Smooth muscle cell (in vitro differentiated cells): ENCODE results near the gene IGSF8. TPM values are rescaled to one million over a fixed set of nuclear protein-coding genes. Genes with fewer than 3 reads are reported as not detected.

Source experiments
- DNase-seq: peaks from one replicate; lab custom pipeline; 2025; ENCODE audit not compliant: unreplicated experiment; lab: John Stamatoyannopoulos, UW
- H2AFZ ChIP-seq: fragments of 200-600 bp; sonication (generic); 2 replicates; pipeline ENCODE4 v1.6.0; 2016; ENCODE audit warnings: antibody characterized with exemption, low read depth, mild to moderate bottlenecking
- H3F3A ChIP-seq: fragments of 200-600 bp; sonication (generic); 2 replicates; pipeline ENCODE4 v1.6.0; 2017; ENCODE audit warnings: antibody characterized with exemption, low read depth
- H3K27ac ChIP-seq: fragments of 200-600 bp; sonication (generic); 2 replicates; pipeline ENCODE4 v1.5.1; 2016; ENCODE audit warnings: low read depth, mild to moderate bottlenecking
- H3K27me3 ChIP-seq: fragments of 200-600 bp; sonication (generic); 2 replicates; pipeline ENCODE4 v1.6.1; 2016; ENCODE audit warnings: low read depth, mild to moderate bottlenecking
- H3K36me3 ChIP-seq: fragments of 200-600 bp; sonication (generic); 2 replicates; pipeline ENCODE4 v1.5.1; 2016; ENCODE audit warnings: low read depth
- H3K4me1 ChIP-seq: fragments of 200-600 bp; sonication (generic); 2 replicates; pipeline ENCODE4 v1.5.1; 2016; ENCODE audit warnings: low read depth
- H3K4me2 ChIP-seq: fragments of 200-600 bp; sonication (generic); 2 replicates; pipeline ENCODE4 v1.6.0; 2016; ENCODE audit warnings: mild to moderate bottlenecking
- H3K4me3 ChIP-seq: fragments of 200-600 bp; sonication (generic); 2 replicates; pipeline ENCODE4 v1.5.1; 2016; ENCODE audit warnings: mild to moderate bottlenecking
- H3K79me2 ChIP-seq: fragments of 200-600 bp; sonication (generic); 2 replicates; pipeline ENCODE4 v1.6.0; 2016; ENCODE audit warnings: low read depth, mild to moderate bottlenecking
- H3K9ac ChIP-seq: fragments of 200-600 bp; sonication (generic); 2 replicates; pipeline ENCODE4 v1.6.0; 2016; ENCODE audit warnings: low read depth
- H3K9me3 ChIP-seq: fragments of 200-600 bp; sonication (generic); replicated peaks from 2 replicates; pipeline ENCODE4 v1.5.1; 2016; ENCODE audit warnings: low read depth
- H4K20me1 ChIP-seq: fragments of 200-600 bp; sonication (generic); 2 replicates; pipeline ENCODE4 v1.6.0; 2016; ENCODE audit warnings: low read depth
- WGBS: methylation state at CpG from one replicate; pipeline ENCODE4 v1.1.7; 2016; ENCODE audit warnings: low lambda C conversion rate; 5-methylcytosine and 5-hydroxymethylcytosine counted together
- polyA plus RNA-seq: library from polyadenylated mRNA; unstranded; fragments of >200 nt; fragmentation: Nextera tagmentation; extraction: Ambion mirVana; gene quantifications from 2 replicates; pipeline ENCODE4 v1.2.1, GENCODE V29; 2016
- total RNA-seq: library from RNA; depleted of rRNA; stranded (reverse); fragments of >200 nt; gene quantifications from 2 replicates; pipeline ENCODE4 v1.2.3, GENCODE V29; 2014
- TF ChIP-seq, protein P1 (sequence below): fragments of 200-600 bp; sonication (generic); IDR thresholded peaks from 2 replicates; pipeline ENCODE4 v1.5.1; 2017; ENCODE audit warnings: borderline replicate concordance, mild to moderate bottlenecking, antibody characterized with exemption; ENCODE audit not compliant: insufficient read depth, poor library complexity, severe bottlenecking

IGSF8 gene
- total and polyA plus RNA-seq, 2 experiments from 2014 or later: 20.8 to 30.2 TPM

DNA sequence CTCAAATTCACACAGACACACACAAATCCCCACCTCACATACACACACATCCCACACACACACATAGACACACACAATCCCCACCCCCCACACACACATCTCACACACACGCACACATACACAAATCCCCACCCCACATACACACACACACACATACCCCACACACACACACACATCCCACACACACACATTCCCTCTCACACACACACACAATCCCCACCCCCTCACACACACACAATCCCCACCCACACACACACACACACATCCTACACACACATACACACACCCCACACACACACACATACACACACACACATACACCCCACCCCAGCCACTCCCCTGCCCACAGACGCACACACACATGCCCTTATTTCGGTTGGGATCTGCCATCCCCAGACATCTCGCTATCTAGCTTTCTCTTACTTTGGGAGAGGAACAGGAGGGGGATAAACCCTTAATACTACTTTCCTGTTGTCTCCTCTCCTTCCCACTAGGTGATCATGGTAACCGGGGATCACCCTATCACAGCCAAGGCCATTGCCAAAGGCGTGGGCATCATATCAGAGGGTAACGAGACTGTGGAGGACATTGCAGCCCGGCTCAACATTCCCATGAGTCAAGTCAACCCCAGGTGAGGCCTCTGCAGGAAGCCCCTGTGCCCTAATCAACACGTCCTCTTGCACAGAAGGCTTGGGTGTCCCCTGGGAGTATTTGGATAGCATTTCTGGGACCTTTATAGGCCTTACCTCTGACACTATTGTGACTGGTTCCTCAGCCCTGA lies 35.8 kb upstream of the IGSF8 start:
- no peaks in the 10 kb centered on the region for H3F3A ChIP-seq
- H3K27ac ChIP-seq: no peak overlapping the region
- TF ChIP-seq, protein P1, sequence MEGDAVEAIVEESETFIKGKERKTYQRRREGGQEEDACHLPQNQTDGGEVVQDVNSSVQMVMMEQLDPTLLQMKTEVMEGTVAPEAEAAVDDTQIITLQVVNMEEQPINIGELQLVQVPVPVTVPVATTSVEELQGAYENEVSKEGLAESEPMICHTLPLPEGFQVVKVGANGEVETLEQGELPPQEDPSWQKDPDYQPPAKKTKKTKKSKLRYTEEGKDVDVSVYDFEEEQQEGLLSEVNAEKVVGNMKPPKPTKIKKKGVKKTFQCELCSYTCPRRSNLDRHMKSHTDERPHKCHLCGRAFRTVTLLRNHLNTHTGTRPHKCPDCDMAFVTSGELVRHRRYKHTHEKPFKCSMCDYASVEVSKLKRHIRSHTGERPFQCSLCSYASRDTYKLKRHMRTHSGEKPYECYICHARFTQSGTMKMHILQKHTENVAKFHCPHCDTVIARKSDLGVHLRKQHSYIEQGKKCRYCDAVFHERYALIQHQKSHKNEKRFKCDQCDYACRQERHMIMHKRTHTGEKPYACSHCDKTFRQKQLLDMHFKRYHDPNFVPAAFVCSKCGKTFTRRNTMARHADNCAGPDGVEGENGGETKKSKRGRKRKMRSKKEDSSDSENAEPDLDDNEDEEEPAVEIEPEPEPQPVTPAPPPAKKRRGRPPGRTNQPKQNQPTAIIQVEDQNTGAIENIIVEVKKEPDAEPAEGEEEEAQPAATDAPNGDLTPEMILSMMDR: no peak

DNA sequence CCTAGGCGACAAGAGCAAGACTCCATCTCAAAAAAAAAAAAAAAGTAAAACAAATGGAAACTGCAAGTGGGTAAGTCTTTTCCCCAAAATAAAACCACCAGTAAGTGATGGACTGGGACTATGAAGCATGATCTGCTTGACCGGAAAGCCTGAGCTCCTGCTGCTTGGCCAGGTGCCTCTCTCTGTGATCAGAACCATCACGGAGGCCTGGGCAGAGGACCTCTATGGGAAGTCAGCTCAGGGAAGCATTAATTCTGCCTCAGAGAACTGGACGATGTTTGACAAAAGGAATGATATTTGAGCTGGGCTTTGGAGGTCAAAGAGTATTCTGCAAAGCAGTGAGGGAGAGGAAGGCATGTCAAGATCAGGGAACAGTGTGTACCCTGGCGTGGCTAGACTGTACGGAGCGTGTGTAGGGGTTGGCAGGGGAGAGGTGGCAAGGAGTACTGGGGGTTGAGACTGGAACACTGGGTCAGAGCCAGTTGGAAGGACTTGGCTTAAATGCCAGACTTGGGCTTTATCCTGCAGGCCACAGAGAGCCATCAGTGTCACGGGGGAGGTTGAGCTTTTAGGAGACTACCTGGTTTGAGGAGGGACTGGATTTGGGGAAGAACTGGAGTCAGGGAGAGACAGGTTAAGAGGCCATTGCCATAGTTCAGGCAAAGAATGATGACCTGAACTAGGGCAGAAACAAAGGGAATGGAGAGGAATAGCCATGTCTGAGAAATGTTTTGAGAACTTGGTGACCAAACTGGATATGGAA lies 33.6 kb upstream of the IGSF8 start:
- H3K4me1 ChIP-seq: no peaks in the 10 kb centered on the region
- H3K27me3 ChIP-seq: no peaks in the 10 kb centered on the region
- H3K9ac ChIP-seq: no peak overlapping the region
- no peak for DNase-seq
- H3K4me3 ChIP-seq: no peak overlapping the region
- H3K4me2 ChIP-seq: no peak overlapping the region
- TF ChIP-seq, protein P1: no peak
- WGBS: 92% methylated on average over 8 of the region's 8 CpGs
- H3K79me2 ChIP-seq: no peaks in the 10 kb centered on the region
- no peaks in the 10 kb centered on the region for H3K9me3 ChIP-seq
- H3K27ac ChIP-seq: no peak overlapping the region
- no peaks in the 10 kb centered on the region for H4K20me1 ChIP-seq
- H3K36me3 ChIP-seq: no peaks in the 10 kb centered on the region
- no peaks in the 10 kb centered on the region for H3F3A ChIP-seq
- H2AFZ ChIP-seq: no peak overlapping the region

More for the DNA sequence above, 35.8 kb upstream of the IGSF8 start:
- no peak overlapping the region for H3K4me3 ChIP-seq
- H2AFZ ChIP-seq: no peak overlapping the region
- H3K9me3 ChIP-seq: no peaks in the 10 kb centered on the region
- H3K79me2 ChIP-seq: no peaks in the 10 kb centered on the region
- 91% methylated on average over 8 of the region's 9 CpGs for WGBS
- H3K27me3 ChIP-seq: no peaks in the 10 kb centered on the region
- no peak overlapping the region for H3K9ac ChIP-seq
- no peaks in the 10 kb centered on the region for H3K4me1 ChIP-seq
- DNase-seq: no peak
- no peaks in the 10 kb centered on the region for H4K20me1 ChIP-seq
- no peak overlapping the region for H3K4me2 ChIP-seq
- H3K36me3 ChIP-seq: no peaks in the 10 kb centered on the region

DNA sequence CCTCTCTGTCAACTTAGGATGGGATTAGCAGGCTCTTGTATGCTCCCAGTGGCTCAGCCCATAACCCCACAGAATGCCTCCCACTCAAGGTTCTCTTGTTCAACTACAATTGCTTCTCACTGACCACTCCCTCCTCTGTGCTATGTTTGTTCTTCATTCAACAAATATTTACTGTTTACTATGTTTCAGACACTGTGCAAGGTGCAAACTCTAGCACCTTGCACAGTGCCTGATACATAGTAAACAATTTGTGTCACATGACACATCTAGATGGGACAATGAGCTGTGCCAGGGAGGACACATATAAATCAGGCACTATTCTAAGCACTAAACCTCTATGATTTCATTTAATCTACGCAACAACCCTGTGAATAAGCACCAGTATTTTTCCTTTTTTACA lies 32.5 kb upstream of the IGSF8 start:
- no peak overlapping the region for H3K9ac ChIP-seq
- TF ChIP-seq, protein P1: no peak
- no peak for DNase-seq
- no peaks in the 10 kb centered on the region for H3K79me2 ChIP-seq
- H4K20me1 ChIP-seq: no peaks in the 10 kb centered on the region
- no peaks in the 10 kb centered on the region for H3K27me3 ChIP-seq
- H3K4me2 ChIP-seq: no peak overlapping the region
- no peaks in the 10 kb centered on the region for H3F3A ChIP-seq
- no peak overlapping the region for H2AFZ ChIP-seq
- no peaks in the 10 kb centered on the region for H3K9me3 ChIP-seq
- no peaks in the 10 kb centered on the region for H3K4me1 ChIP-seq
- no peak overlapping the region for H3K4me3 ChIP-seq
- 92% methylated on average over 1 of the region's 1 CpG for WGBS
- H3K36me3 ChIP-seq: no peaks in the 10 kb centered on the region
- H3K27ac ChIP-seq: no peak overlapping the region
